Hepatocyte (in vitro differentiated cells): ENCODE measurements around the gene SMIM21. TPM values are rescaled to one million over a fixed set of nuclear protein-coding genes. Genes with fewer than 3 reads are reported as not detected.

Experiments used
- DNase-seq: peaks from one replicate; pipeline ENCODE4 v3.0.0-alpha.2; 2016; ENCODE audit warnings: low spot score
- H2AFZ ChIP-seq: fragments of 200-600 bp; sonication (generic); 2 replicates; pipeline ENCODE4 v1.6.0; 2016; ENCODE audit warnings: antibody characterized with exemption, mild to moderate bottlenecking
- H3K27ac ChIP-seq: fragments of 200-600 bp; sonication (generic); 2 replicates; pipeline ENCODE4 v1.5.1; 2016; ENCODE audit warnings: mild to moderate bottlenecking
- H3K27me3 ChIP-seq: fragments of 200-600 bp; sonication (generic); 2 replicates; pipeline ENCODE4 v1.6.1; 2016
- H3K36me3 ChIP-seq: fragments of 200-600 bp; sonication (generic); replicated peaks from 2 replicates; pipeline ENCODE4 v1.5.1; 2016; ENCODE audit warnings: low read depth; ENCODE audit not compliant: insufficient read depth
- H3K4me1 ChIP-seq: fragments of 200-600 bp; sonication (generic); 2 replicates; pipeline ENCODE4 v1.5.1; 2016; ENCODE audit warnings: mild to moderate bottlenecking, moderate library complexity; ENCODE audit not compliant: insufficient read depth
- H3K4me2 ChIP-seq: fragments of 200-600 bp; sonication (generic); 2 replicates; pipeline ENCODE4 v1.6.0; 2016
- H3K4me3 ChIP-seq: fragments of 200-600 bp; sonication (generic); 2 replicates; pipeline ENCODE4 v1.5.1; 2016; ENCODE audit warnings: mild to moderate bottlenecking
- H3K79me2 ChIP-seq: fragments of 200-600 bp; sonication (generic); 2 replicates; pipeline ENCODE4 v1.6.0; 2017; ENCODE audit warnings: mild to moderate bottlenecking
- H3K9me2 ChIP-seq: fragments of 200-600 bp; sonication (generic); replicated peaks from 2 replicates; pipeline ENCODE4 v1.6.0; 2017; ENCODE audit warnings: mild to moderate bottlenecking; ENCODE audit not compliant: insufficient read depth
- H3K9me3 ChIP-seq: fragments of 200-600 bp; sonication (generic); 2 replicates; pipeline ENCODE4 v1.5.1; 2016; ENCODE audit warnings: low read depth, mild to moderate bottlenecking
- H4K20me1 ChIP-seq: fragments of 200-600 bp; sonication (generic); 2 replicates; pipeline ENCODE4 v1.6.0; 2016; ENCODE audit warnings: mild to moderate bottlenecking; ENCODE audit not compliant: insufficient read depth, poor library complexity, severe bottlenecking
- EZH2 ChIP-seq: fragments of 200-600 bp; sonication (generic); IDR thresholded peaks from 2 replicates; pipeline ENCODE4 v1.6.1; 2016; ENCODE audit warnings: antibody characterized with exemption, mild to moderate bottlenecking, borderline replicate concordance
- EZH2phosphoT487 ChIP-seq: fragments of 200-600 bp; sonication (generic); IDR thresholded peaks from one replicate; pipeline ENCODE4 v1.6.1; 2018; ENCODE audit warnings: antibody characterized with exemption, mild to moderate bottlenecking, low read depth, moderate library complexity; ENCODE audit not compliant: unreplicated experiment, severe bottlenecking
- WGBS: methylation state at CpG from one replicate; pipeline ENCODE4 v1.1.6; 2016; ENCODE audit warnings: low lambda C conversion rate; ENCODE audit errors: missing lambda C conversion rate; 5-methylcytosine and 5-hydroxymethylcytosine counted together
- polyA plus RNA-seq: library from polyadenylated mRNA; unstranded; fragments of >200 nt; fragmentation: Nextera tagmentation; extraction: Ambion mirVana; gene quantifications from 2 replicates; pipeline ENCODE4 v1.2.1, GENCODE V29; 2016
- total RNA-seq: library from RNA; depleted of rRNA; stranded (reverse); fragments of >200 nt; gene quantifications from 2 replicates; pipeline ENCODE4 v1.2.3, GENCODE V29; 2014
- TF ChIP-seq, protein P1 (sequence below): fragments of 200-600 bp; sonication (generic); IDR thresholded peaks from 2 replicates; pipeline ENCODE4 v1.5.1; 2016; ENCODE audit warnings: antibody characterized with exemption, mild to moderate bottlenecking; ENCODE audit not compliant: poor library complexity

Gene SMIM21
- total and polyA plus RNA-seq, 2 experiments from 2014 or later: not detected

DNA sequence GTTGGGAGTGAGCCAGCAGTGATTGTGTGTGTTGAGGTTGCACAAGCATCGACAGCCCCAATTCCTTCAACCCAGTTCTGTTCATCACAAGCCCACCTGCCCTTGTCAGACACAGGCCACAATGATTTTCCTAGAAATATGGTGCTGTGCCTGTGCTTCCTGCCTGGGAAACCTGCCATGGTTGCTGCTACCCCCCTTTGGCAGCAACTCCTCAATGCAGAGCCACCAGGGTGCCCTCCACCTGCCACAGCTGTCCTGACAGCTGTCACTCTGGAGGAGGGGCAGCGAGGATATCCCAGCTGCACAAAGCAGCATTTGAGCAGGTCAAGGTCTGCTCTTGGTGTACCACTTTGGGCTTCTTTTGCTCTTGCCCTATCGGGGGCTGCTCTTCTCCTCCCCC lies 27.1 kb downstream of the SMIM21 start:
- TF ChIP-seq, protein P1, sequence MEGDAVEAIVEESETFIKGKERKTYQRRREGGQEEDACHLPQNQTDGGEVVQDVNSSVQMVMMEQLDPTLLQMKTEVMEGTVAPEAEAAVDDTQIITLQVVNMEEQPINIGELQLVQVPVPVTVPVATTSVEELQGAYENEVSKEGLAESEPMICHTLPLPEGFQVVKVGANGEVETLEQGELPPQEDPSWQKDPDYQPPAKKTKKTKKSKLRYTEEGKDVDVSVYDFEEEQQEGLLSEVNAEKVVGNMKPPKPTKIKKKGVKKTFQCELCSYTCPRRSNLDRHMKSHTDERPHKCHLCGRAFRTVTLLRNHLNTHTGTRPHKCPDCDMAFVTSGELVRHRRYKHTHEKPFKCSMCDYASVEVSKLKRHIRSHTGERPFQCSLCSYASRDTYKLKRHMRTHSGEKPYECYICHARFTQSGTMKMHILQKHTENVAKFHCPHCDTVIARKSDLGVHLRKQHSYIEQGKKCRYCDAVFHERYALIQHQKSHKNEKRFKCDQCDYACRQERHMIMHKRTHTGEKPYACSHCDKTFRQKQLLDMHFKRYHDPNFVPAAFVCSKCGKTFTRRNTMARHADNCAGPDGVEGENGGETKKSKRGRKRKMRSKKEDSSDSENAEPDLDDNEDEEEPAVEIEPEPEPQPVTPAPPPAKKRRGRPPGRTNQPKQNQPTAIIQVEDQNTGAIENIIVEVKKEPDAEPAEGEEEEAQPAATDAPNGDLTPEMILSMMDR: no peak
- TF ChIP-seq EZH2: no peak
- Histone ChIP-seq H3K4me3 (no peak overlapping the region), H3K36me3 (no peaks in the 10 kb centered on the region), H3K79me2 (no peaks in the 10 kb centered on the region), H3K9me2 (no peaks in the 10 kb centered on the region), H3K4me1 (no peaks in the 10 kb centered on the region), H3K4me2 (no peak overlapping the region), H4K20me1 (no peaks in the 10 kb centered on the region), H3K27ac (no peak overlapping the region), H2AFZ (no peak overlapping the region), H3K27me3 (peaks cover 2% of the 10 kb centered on the region), H3K9me3 (no peaks in the 10 kb centered on the region)
- 94% methylated on average over 3 of the region's 3 CpGs for WGBS
- no peak for DNase-seq

DNA sequence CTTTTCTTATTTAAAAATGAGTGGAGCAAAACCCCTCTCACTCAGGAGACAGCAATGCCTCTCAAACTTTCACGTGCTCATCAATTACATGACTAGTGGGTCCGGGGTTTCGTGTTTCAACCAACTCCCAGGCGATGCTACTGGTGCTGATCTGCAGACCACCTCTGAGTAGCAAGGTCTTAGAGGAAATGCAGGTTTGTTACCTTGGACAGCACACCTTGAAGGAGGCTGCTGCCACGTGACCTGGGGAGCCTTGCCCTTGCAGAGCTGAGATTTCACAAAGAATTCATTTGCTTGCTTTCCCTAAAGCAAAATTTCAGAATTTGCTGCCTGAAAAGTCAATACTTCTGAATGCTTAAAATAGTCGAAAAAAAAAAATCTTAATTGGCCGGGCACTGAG lies 32.4 kb downstream of the SMIM21 start:
- Histone ChIP-seq H3K4me1 (peaks cover 8% of the 10 kb centered on the region), H2AFZ (no peak overlapping the region), H4K20me1 (no peaks in the 10 kb centered on the region), H3K4me2 (no peak overlapping the region), H3K27me3 (no peaks in the 10 kb centered on the region), H3K36me3 (no peaks in the 10 kb centered on the region), H3K79me2 (no peaks in the 10 kb centered on the region), H3K9me2 (no peaks in the 10 kb centered on the region), H3K4me3 (no peak overlapping the region), H3K27ac (no peak overlapping the region), H3K9me3 (no peaks in the 10 kb centered on the region)
- 71% methylated on average over 7 of the region's 7 CpGs for WGBS
- TF ChIP-seq EZH2phosphoT487 (no peak), EZH2 (no peak)
- TF ChIP-seq, protein P1: no peak
- DNase-seq: no peak

DNA sequence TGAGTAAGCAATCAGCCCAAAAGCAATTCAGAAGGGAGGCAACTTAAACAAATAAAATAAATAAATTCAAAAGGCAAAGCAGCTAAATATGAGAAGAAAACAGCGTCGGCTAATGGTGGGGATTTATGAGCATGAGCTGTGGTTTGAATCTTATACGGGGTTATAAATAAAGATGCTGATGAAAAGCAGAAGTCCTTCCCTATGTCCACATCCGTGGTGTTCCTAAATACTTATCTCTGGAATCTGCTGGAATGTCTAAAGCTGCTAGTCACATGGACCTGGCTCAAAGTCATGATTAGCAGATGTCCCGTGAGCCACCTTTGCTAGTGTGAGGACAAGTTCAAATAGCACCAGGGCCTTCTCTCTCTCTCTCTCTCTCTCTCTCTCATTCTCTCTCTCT lies 33.8 kb downstream of the SMIM21 start:
- TF ChIP-seq, protein P1: no peak
- no peak for TF ChIP-seq EZH2phosphoT487
- TF ChIP-seq EZH2: no peak
- no peak overlapping the region for H2AFZ ChIP-seq

DNA sequence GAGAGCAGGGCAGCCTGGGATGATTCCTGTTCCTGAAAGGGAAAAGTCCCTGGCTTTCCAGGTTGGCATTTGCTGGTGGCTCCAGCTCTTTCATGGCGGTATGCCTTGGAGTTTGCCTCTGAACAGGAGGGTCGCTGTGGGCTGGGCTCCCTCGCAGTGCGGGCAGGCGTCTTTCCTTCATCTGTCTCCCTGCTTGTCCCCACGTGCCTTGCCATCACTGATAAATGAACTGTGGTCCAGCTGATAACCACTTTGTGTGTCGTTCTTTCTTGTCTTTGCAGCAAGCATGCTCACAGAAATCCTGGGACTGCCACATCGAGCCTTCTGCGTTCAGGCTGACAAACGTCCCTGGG lies 35.3 kb downstream of the SMIM21 start:
- no peak overlapping the region for H3K27ac ChIP-seq
- H3K4me2 ChIP-seq: no peak overlapping the region
- no peaks in the 10 kb centered on the region for H3K27me3 ChIP-seq
- H3K36me3 ChIP-seq: no peaks in the 10 kb centered on the region
- H3K4me3 ChIP-seq: no peak overlapping the region
- TF ChIP-seq, protein P1: no peak
- H3K9me3 ChIP-seq: no peaks in the 10 kb centered on the region
- no peaks in the 10 kb centered on the region for H3K9me2 ChIP-seq
- no peak for DNase-seq
- H2AFZ ChIP-seq: no peak overlapping the region
- peaks cover 8% of the 10 kb centered on the region for H3K4me1 ChIP-seq
- H4K20me1 ChIP-seq: no peaks in the 10 kb centered on the region
- no peaks in the 10 kb centered on the region for H3K79me2 ChIP-seq
- WGBS: 86% methylated on average over 10 of the region's 10 CpGs

More for the DNA sequence above, 33.8 kb downstream of the SMIM21 start:
- Histone ChIP-seq H3K9me3 (no peaks in the 10 kb centered on the region), H3K27me3 (no peaks in the 10 kb centered on the region), H3K4me1 (peaks cover 8% of the 10 kb centered on the region), H3K4me3 (no peak overlapping the region), H3K4me2 (no peak overlapping the region), H3K9me2 (no peaks in the 10 kb centered on the region), H4K20me1 (no peaks in the 10 kb centered on the region), H3K27ac (no peak overlapping the region), H3K36me3 (no peaks in the 10 kb centered on the region), H3K79me2 (no peaks in the 10 kb centered on the region)
- WGBS: 23% methylated on average over 5 of the region's 5 CpGs
- no peak for DNase-seq
